ENCODE results near the gene USP34.

USP34 gene

GRCh38 chr2:61287254-61287653, 183.6 kb downstream of the USP34 start:
- DNase-seq: no peak

- no peak for DNase-seq
Measured at GRCh38 chr2:61283443-61284160, 187.3 kb downstream of the USP34 start.

- DNase-seq: no peak
Measured at GRCh38 chr2:61282104-61282590, 188.7 kb downstream of the USP34 start.

DNA sequence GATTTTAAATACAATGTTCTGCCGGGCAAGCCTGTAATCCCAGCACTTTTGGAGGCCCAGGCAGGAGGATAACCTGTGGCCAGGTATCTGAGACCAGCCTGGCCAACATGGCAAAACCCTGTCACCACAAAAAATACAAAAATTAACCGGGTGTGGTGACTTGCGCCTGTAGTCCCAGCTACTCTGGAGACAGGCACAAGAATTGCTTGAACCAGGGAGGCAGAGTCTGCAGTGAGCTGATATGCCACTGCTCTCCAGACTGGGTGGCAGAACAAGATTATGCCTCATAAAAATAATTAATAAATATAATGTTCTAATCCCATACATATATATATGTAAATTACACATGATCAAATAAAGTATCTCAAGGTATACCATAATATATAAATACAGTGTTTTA, 189.6 kb downstream of the USP34 start:
- no peak for DNase-seq

DNA sequence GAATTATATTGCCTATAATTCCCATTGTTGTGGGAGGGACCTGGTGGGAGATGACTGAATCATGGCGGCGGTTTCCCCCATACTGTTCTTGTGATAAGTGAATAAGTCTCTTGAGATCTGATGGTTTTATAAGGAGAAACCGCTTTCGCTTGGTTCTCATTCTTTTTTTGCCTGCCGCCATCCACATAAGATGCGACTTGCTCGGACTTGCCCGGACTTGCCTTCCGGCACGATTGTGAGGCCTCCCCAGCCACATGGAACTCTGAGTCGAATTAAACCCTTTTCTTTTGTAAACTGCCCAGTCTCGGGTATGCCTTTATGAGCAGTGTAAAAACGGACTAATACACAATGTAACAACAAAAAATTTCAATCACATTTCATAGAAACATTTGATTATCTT, 193.1 kb downstream of the USP34 start:
- no peak for DNase-seq

DNA sequence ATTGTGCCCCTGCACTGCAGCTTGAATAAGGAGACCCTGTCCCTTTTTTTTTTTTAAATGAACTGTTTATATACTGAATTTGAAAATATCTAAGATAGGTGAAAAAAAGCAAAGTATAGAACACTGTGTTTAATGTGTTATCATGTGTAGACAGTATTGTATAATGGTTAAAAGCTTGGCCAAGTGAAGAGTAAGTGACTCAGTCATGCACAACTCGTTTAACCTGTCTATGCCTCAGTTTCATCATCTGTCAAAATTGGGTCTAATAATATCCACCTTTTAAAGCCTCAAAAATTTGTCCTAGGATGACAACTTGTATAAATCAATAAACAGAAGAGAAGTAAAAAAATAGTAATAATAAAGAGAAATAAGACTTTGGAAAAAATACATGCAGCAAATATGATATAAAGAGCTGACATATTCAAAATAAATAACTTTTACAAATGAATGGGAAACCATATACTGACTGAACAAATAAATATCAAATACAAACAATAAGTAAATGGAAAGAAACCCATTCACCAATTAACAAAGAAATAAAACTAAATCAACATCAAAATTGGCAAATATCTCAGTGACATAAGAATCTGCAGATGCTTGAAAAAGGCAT, 195.2 kb downstream of the USP34 start:
- no peak for DNase-seq

GRCh38 chr2:61272421-61273070, 198.3 kb downstream of the USP34 start:
- DNase-seq: peak; percentile 35

GRCh38 chr2:61268249-61268648, 202.6 kb downstream of the USP34 start:
- no peak for DNase-seq

GRCh38 chr2:61266632-61267505, 204.0 kb downstream of the USP34 start:
- DNase-seq: no peak

DNA sequence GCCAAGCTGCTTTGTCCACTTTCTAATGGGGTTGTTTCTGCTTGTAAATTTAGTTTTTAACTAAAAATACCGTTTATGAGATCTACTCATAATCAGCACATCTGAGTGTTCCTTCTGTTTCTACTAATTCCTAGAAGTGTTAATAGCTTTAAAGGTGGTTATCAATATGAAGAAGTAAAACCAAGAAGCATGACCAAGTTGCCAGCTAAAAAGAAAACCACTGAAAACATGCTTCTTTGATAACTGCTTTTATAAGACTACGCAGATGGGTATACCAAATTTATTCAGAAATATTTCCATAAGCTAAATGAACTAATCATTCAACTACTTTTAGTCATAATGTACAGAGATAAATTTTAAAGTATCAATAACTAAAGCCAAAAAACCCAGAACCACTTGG, 207.1 kb downstream of the USP34 start:
- no peak for DNase-seq

DNA sequence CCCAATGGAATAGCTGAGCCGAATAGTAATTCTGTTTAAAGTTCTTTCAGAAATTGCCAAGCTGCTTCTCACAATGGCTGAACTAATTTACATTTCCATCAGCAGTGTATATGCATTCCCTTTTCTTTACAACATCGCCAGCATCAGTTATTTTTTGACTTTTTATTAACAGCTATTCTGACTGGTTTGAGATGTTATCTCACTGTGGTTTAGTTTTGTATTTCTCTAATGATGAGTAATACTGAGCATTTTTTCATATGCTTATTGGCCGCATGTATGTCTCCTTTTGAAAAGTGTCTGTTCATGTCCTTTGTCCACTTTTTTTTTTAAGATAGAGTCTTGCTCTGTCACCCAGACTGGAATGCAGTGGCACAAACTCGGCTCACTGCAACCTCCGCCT, 208.2 kb downstream of the USP34 start:
- no peak for DNase-seq

GRCh38 chr2:61257446-61257845, 213.4 kb downstream of the USP34 start:
- DNase-seq: no peak

- no peak for DNase-seq
Measured at GRCh38 chr2:61255580-61256437, 215.1 kb downstream of the USP34 start.

DNA sequence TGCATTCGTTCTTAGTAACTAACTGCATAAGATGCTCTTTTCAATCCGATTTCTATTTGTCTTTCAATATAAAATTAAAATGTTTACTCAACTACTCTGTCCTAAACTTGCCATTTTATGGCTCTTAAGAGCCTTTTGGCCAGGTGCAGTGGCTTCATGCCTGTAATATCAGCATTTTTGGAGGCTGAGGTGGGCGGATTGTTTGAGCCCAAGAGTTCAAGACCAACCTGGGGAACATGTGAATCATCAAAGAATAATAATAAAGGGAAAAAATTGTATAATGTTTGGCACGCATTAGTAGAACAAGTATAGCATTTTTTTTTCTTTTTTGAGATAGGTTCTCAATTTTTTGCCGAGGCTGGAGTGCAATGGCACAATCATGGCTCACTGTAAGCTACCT, 216.4 kb downstream of the USP34 start:
- no peak for DNase-seq

GRCh38 chr2:61253136-61253535, 217.8 kb downstream of the USP34 start:
- no peak for DNase-seq

DNA sequence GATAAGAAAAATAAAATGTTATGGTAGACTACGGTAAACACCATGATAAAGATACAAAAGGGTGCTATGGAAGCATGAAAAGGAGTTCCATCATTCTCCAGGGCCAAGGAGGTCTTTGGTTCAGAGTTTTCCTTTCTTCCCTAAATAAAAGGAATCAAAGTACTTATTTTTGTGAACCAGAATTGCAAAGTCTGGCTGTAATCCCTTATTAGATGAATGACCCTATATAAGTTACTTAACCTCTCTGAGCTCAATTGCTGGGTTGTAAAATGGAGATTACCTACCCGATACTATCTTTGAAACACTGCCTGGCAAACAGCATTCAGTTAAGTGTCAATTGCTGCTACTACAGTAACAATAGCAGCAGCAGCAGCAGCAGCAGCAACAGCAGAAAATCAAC, 218.9 kb downstream of the USP34 start:
- no peak for DNase-seq

- DNase-seq: no peak
Measured at GRCh38 chr2:61249521-61250071, 221.3 kb downstream of the USP34 start.

DNA sequence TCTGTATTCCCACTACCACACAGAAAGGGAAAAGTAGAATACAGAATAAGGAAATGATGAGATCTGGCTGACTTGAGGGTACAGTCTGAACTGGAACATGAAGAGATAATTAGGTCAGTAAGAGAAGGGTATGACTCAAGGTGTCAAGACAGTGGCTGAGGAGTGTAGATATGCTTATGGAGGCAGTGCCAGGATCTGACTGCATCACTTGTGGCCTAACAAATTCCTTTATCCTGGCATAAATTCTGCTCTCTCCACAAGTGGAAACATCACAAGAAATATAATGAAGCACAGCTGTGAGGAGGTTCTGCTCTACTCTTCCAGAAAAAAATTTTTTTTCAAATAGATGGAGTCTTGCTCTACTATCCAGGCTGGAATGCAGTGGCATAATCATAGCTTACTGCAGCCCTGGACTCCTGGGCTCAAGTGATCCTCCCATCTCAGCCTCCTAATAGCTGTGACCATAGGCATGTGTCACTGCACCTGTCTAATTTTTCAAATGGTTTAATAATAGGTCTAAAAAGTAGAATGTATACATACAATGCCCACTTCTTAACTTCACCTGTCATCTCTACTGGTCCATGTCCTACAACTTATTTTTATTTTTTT, 223.6 kb downstream of the USP34 start:
- no peak for DNase-seq

DNA sequence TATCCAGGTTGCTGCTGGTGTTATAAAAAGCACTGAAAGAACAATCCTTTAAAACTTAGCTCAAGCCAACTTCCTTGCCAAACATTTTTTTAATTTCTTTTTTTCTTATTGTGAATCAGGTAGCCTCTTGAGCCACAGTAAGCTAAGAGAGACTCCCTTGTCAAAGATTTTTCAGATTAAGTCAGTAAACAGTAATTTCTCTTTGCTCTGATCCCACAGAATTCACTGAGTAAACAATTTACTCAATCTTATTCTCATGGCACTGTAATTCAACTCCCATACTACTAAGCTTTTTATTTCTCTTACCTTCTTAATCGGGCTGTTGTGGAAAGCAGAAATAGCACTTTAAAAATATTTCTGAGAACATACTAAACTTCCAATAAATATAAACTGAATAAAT, 226.2 kb downstream of the USP34 start:
- DNase-seq: no peak

DNA sequence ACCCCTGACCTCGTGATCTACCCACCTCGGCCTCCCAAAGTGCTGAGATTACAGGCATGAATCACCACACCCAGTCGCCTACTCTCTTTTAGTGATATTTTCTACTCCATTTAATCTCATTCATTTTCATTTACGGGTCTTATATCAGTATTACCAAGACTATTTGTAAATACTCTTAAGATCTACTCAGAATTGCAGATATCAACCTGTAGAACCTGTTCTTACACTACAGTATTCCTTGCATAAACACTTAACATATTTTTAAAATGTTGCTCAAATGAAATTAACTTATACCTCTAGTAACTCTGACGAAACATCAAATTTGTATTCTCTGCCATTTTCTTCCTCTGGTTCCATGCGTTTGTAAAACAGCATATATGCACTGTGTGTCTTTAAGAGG, 229.6 kb downstream of the USP34 start:
- no peak for DNase-seq

DNA sequence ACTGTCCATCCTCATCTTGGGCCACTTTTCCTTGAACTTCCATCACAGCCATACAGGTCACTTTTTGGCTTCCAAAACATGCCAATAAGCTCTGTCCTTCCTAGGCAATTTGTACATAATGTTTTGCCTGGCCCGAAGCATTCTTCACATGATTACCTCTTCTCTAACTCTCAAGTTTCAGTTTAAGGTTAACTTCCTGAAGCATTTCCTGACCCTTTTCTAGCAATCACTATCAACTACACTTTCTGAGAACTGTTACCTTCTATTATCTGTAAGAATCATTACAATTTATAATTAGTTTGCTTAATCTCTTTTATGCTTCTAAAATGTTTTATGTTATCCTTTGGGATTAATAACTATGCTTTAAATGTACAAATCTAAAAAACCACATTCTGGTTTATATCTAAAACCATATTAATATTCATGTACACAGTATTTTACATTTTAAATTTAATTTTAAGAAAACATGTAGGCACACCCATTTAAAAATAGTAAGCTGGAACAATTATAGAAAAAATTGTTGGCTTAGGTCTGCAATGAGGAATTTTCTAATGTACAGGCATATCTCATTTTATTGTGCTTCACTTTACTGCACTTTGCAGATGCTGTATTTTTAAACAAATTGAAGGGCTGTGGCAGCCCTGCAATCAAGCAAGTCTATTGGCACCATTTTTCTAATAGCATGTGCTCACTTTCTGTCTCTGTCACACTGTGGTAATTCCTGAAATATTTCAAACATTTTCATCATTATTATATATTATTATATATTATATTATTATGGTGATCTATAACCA, 232.5 kb downstream of the USP34 start:
- DNase-seq: no peak

Measured in inflammatory macrophage treated with lipopolysaccharide for 4 hours (primary cell).